ENCODE measurements around the gene PPP2R1A. TPM values are rescaled to one million over a fixed set of nuclear protein-coding genes. Genes with fewer than 3 reads are reported as not detected.

The PPP2R1A gene
- total RNA-seq, 2 donors from 2014 or later: 284 to 322 TPM

- H3K4me3 ChIP-seq: no peak overlapping the region
- no peaks in the 10 kb centered on the region for H3K9me3 ChIP-seq
These were observed 2.4 kb upstream of the PPP2R1A start for GRCh38 chr19:52187407-52187806.

DNA sequence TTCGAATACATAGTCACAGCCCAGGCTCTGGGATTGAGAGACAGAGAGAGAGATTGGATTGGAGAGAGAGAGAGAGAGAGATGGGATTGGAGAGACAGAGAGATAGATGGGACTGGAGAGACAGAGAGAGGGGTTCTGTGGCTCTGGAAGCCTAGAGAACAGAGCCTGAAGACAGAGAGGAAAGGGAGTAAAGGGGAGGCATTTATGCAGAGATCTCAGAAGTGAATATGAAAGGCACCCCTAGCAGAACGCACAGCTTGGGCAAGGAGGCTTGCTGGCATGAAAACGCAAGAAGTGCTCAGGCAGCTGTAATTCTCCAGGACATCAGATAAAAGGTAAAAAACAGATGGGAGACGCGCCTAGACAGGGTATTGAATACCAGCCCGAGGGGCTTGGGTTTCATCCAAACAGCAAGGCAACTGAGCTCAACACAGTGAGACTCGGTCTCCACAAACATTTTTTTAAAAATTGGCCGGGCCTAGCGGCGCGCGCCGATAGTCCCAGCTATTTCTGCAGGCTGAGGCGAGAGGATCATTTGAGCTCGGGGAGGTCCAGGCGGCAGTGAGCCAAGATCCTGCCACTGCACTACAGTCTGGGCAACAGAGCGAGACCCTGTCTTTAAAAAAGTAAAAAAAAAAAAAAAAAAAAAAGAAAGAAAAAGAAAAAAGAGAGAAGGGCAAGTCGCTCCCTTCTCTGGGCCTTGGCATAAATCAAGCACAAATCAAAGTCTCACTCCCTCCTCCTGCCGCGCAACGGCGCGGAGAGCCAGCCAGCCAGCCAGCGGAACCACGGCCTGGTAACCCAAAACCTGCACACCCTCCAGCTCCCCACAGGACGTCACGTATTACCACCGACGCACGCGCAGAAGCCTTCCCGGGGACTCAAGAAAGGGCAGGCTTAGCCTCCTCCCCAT lies 774 bp upstream of the PPP2R1A start:
- H3K9me3 ChIP-seq: no peaks in the 10 kb centered on the region
- H3K36me3 ChIP-seq: peaks cover 8% of the 10 kb centered on the region
- no peaks in the 10 kb centered on the region for H3K27me3 ChIP-seq
- DNase-seq (ENCODE audit: low spot score): peak; percentile 84
- H3K27ac ChIP-seq: peak overlapping the region; percentile 90 to 95
- TF ChIP-seq CTCF (IDR thresholded peaks at IDR 0.05): no peak
- H3K4me3 ChIP-seq: peak overlapping the region; percentile 36 to 50
- H3K4me1 ChIP-seq: peaks cover 0 to 42% of the 10 kb centered on the region in 2 donors

More at GRCh38 chr19:52187407-52187806, 2.4 kb upstream of the PPP2R1A start:
- DNase-seq (ENCODE audit: low spot score): no peak
- peaks cover 0 to 26% of the 10 kb centered on the region in 2 donors for H3K4me1 ChIP-seq
- TF ChIP-seq CTCF (IDR thresholded peaks at IDR 0.05): no peak
- H3K27ac ChIP-seq: no peak overlapping the region
- H3K36me3 ChIP-seq: no peaks in the 10 kb centered on the region
- H3K27me3 ChIP-seq: no peaks in the 10 kb centered on the region

DNA sequence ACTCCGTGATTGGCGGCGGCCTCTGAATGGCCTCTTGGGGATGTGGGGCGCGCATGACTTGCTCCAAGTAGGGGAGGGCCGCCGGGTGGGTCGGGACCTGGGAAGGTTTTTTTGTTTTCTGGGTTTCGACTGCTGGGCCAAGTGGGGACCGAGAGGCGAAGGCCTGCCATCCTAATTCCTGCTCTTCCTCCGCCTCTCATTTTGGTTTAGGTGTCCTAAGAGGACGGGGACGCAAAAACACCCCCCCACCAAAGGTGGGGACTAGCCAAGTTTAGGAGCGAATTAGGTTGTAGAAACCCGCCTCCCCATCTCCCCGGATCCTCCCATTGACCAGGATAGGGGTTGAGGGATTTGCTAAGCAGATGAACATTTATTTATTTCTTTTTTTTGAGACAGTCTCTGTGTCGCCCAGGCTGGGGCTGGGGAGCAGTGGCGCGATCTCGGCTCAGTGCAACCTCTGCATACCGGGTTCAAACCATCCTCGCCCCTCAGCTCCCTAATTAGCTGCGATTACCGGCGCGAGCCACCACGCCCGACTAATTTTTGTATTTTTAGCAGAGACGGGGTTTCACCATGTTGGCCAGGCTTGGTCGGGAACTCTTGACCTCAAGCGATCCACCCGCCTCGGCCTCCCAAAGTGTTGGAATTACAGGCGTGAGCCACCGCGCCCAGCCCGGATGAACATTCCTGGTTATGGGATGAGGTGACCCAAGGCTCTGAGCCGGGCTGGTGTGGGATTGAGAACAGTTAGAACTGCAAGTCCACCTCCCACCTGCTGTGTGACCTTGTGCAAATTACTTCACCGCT lies 838 bp downstream of the PPP2R1A start:
- Histone ChIP-seq H3K4me3 (peak overlapping the region; percentile 88 to 89), H3K4me1 (peaks cover 0 to 59% of the 10 kb centered on the region in 2 donors), H3K9me3 (no peaks in the 10 kb centered on the region), H3K27ac (peak overlapping the region; percentile 96 to 98), H3K36me3 (peaks cover 14% of the 10 kb centered on the region), H3K27me3 (no peaks in the 10 kb centered on the region)
- DNase-seq (ENCODE audit: low spot score): peak; percentile 62
- TF ChIP-seq CTCF (IDR thresholded peaks at IDR 0.05): no peak

- no peak for TF ChIP-seq CTCF (IDR thresholded peaks at IDR 0.05)
- Histone ChIP-seq H3K27me3 (no peaks in the 10 kb centered on the region), H3K27ac (peak overlapping the region; percentile 96 to 98), H3K4me1 (peaks cover 0 to 66% of the 10 kb centered on the region in 2 donors), H3K4me3 (peak overlapping the region; percentile 88 to 89), H3K9me3 (no peaks in the 10 kb centered on the region), H3K36me3 (peaks cover 19% of the 10 kb centered on the region)
- no peak for DNase-seq (ENCODE audit: low spot score)
These were observed 1.5 kb downstream of the PPP2R1A start for GRCh38 chr19:52191389-52191788.

GRCh38 chr19:52191951-52192350 lies 2.1 kb downstream of the PPP2R1A start:
- H3K9me3 ChIP-seq: no peaks in the 10 kb centered on the region
- H3K4me1 ChIP-seq: peaks cover 0 to 71% of the 10 kb centered on the region in 2 donors
- H3K27ac ChIP-seq: peak overlapping the region; percentile 96 to 98
- no peak for DNase-seq (ENCODE audit: low spot score)
- peak overlapping the region in 1 of 2 donors; percentile 89 for H3K4me3 ChIP-seq
- H3K36me3 ChIP-seq: peaks cover 23% of the 10 kb centered on the region
- TF ChIP-seq CTCF (IDR thresholded peaks at IDR 0.05): no peak
- H3K27me3 ChIP-seq: no peaks in the 10 kb centered on the region
